Endothelial cell of umbilical vein (primary cell): ENCODE results near the gene METTL8.

Source experiments
- CTCF ChIP-seq, 2 donors: IDR thresholded peaks; 1 replicate in 1 of 2; 2 replicates in 1 of 2; pipeline ENCODE4 v1.5.1; 2011; ENCODE audit warnings: low read length in 2 of 2, mild to moderate bottlenecking in 2 of 2, moderate library complexity in 2 of 2, control low read depth in 1 of 2, inconsistent platforms in 1 of 2, low read depth in 1 of 2; ENCODE audit not compliant: insufficient read depth in 1 of 2; ENCODE audit errors: extremely low read depth in 1 of 2
- EZH2 ChIP-seq: IDR thresholded peaks from 2 replicates; pipeline ENCODE4 v1.6.1; 2012; ENCODE audit warnings: borderline replicate concordance, low read depth, mild to moderate bottlenecking, moderate library complexity, low read length, inconsistent platforms; ENCODE audit not compliant: severe bottlenecking
- FOS ChIP-seq: IDR thresholded peaks from 2 replicates; pipeline ENCODE4 v1.6.1; 2011; ENCODE audit warnings: mild to moderate bottlenecking, low read length, moderate library complexity, borderline replicate concordance; ENCODE audit not compliant: insufficient read depth
- GATA2 ChIP-seq: IDR thresholded peaks from 2 replicates; pipeline ENCODE4 v1.7.0; 2011; ENCODE audit warnings: low read depth, mild to moderate bottlenecking, moderate library complexity, mixed read lengths, low read length; ENCODE audit not compliant: insufficient read length, insufficient read depth
- MAX ChIP-seq: IDR thresholded peaks from 2 replicates; pipeline ENCODE4 v1.6.1; 2011; ENCODE audit not compliant: insufficient read depth, insufficient read length
- POLR2A ChIP-seq: IDR thresholded peaks from 2 replicates; pipeline ENCODE4 v1.6.1; 2012; ENCODE audit warnings: low read depth, mild to moderate bottlenecking, control low read depth, low read length
- POLR2AphosphoS5 ChIP-seq: IDR thresholded peaks from 2 replicates; pipeline ENCODE4 v1.6.1; 2012; ENCODE audit warnings: low read depth, mild to moderate bottlenecking, control low read depth, low read length, moderate library complexity; ENCODE audit not compliant: insufficient read depth

- TF ChIP-seq POLR2AphosphoS5: no peak
- no peak for TF ChIP-seq CTCF (IDR thresholded peaks at IDR 0.05; ENCODE audit: extremely low read depth in 1 of 2, insufficient read depth in 1 of 2, low read depth in 1 of 2, low read length in 2 of 2)
- no peak for TF ChIP-seq MAX
- TF ChIP-seq EZH2: no peak
- TF ChIP-seq POLR2A: no peak
- no peak for TF ChIP-seq FOS
- no peak for TF ChIP-seq GATA2
Observed at GRCh38 chr2:171460537-171460936, 26.7 kb upstream of the METTL8 start.
